ENCODE results near the gene NCKIPSD.
A peak's percentile ranks its signal among the peaks of the same experiment; 100 is the strongest.
"Not testable (repeated sequence)": the region's sequence is repeated elsewhere in the genome, so short reads cannot be mapped to it uniquely, and the experiment has no call there.

Gene NCKIPSD

GRCh38 chr3:48685603-48686511 lies at the start of gene NCKIPSD:
TSS of gene NCKIPSD (minus strand) at chr3:48685915. CDS start at chr3:48685807, 108 bp downstream.
- DNase-seq (ENCODE audit: low read depth): peak; percentile 36

GRCh38 chr3:48735075-48735767 lies 49.5 kb upstream of the NCKIPSD start:
- H3K4me3 ChIP-seq (ENCODE audit: low read depth, low read length); DNase-seq (ENCODE audit: low read depth): not testable (repeated sequence)

More at GRCh38 chr3:48685603-48686511, at the start of gene NCKIPSD:
- TF ChIP-seq CTCF (IDR thresholded peaks at IDR 0.05; ENCODE audit: control insufficient read depth, extremely low read depth, insufficient read depth): peak; percentile 96
- H3K4me3 ChIP-seq (ENCODE audit: low read depth, low read length): peak within 1 kb of the TSS; percentile 98

- not testable (repeated sequence) for DNase-seq (ENCODE audit: low read depth); H3K4me3 ChIP-seq (ENCODE audit: low read depth, low read length)
These were observed 48.8 kb upstream of the NCKIPSD start for GRCh38 chr3:48734541-48734940.

GRCh38 chr3:48733752-48734518 lies 48.2 kb upstream of the NCKIPSD start:
- H3K4me3 ChIP-seq (ENCODE audit: low read depth, low read length); DNase-seq (ENCODE audit: low read depth): not testable (repeated sequence)

- H3K4me3 ChIP-seq (ENCODE audit: low read depth, low read length): no peak overlapping the region
- no peak for TF ChIP-seq CTCF (IDR thresholded peaks at IDR 0.05; ENCODE audit: control insufficient read depth, extremely low read depth, insufficient read depth)
- DNase-seq (ENCODE audit: low read depth): no peak
These were observed 41.8 kb upstream of the NCKIPSD start for GRCh38 chr3:48727511-48727910.

GRCh38 chr3:48725185-48725855 lies 39.6 kb upstream of the NCKIPSD start:
- DNase-seq (ENCODE audit: low read depth); H3K4me3 ChIP-seq (ENCODE audit: low read depth, low read length): not testable (repeated sequence)

- no peak for TF ChIP-seq CTCF (IDR thresholded peaks at IDR 0.05; ENCODE audit: control insufficient read depth, extremely low read depth, insufficient read depth)
- no peak for DNase-seq (ENCODE audit: low read depth)
- H3K4me3 ChIP-seq (ENCODE audit: low read depth, low read length): no peak overlapping the region
These were observed 38.0 kb upstream of the NCKIPSD start for GRCh38 chr3:48723725-48724124.

GRCh38 chr3:48723293-48723692 lies 37.6 kb upstream of the NCKIPSD start:
- H3K4me3 ChIP-seq (ENCODE audit: low read depth, low read length); DNase-seq (ENCODE audit: low read depth): not testable (repeated sequence)
